Mucosa of stomach (tissue), 1 donor: ENCODE measurements around the gene ARHGAP12.

Experiments used
- H3K27me3 ChIP-seq: one replicate; pipeline ENCODE4 v1.7.0; 2013; ENCODE audit warnings: mild to moderate bottlenecking, low read length; ENCODE audit not compliant: control insufficient read depth, insufficient read depth
- H3K36me3 ChIP-seq: one replicate; pipeline ENCODE4 v1.7.0; 2013; ENCODE audit warnings: low read length; ENCODE audit not compliant: control insufficient read depth, insufficient read depth
- H3K4me1 ChIP-seq: one replicate; pipeline ENCODE4 v1.7.0; 2013; ENCODE audit warnings: mild to moderate bottlenecking, low read length; ENCODE audit not compliant: control insufficient read depth, insufficient read depth
- H3K4me3 ChIP-seq: one replicate; pipeline ENCODE4 v1.7.0; 2013; ENCODE audit warnings: low read length
- H3K9ac ChIP-seq: one replicate; pipeline ENCODE4 v1.7.0; 2013; ENCODE audit warnings: mild to moderate bottlenecking, low read length, moderate library complexity
- H3K9me3 ChIP-seq: one replicate; pipeline ENCODE4 v1.7.0; 2013; ENCODE audit warnings: mild to moderate bottlenecking, low read length, moderate library complexity; ENCODE audit not compliant: control insufficient read depth
- donor health status: Pancreatic carcinoma.

ARHGAP12 gene

GRCh38 chr10:31929261-31930022 lies 811 bp upstream of the ARHGAP12 start:
- Histone ChIP-seq H3K4me1 (peaks cover 17% of the 10 kb centered on the region), H3K9me3 (no peaks in the 10 kb centered on the region), H3K36me3 (no peaks in the 10 kb centered on the region), H3K9ac (peak overlapping the region; percentile 94), H3K27me3 (no peaks in the 10 kb centered on the region), H3K4me3 (peak overlapping the region; percentile 67)

- Histone ChIP-seq H3K9me3 (no peaks in the 10 kb centered on the region), H3K36me3 (no peaks in the 10 kb centered on the region), H3K9ac (peak overlapping the region; percentile 94), H3K4me3 (peak overlapping the region; percentile 71), H3K27me3 (no peaks in the 10 kb centered on the region), H3K4me1 (peaks cover 17% of the 10 kb centered on the region)
Measured at GRCh38 chr10:31927884-31928548, 615 bp downstream of the ARHGAP12 start.

- peaks cover 17% of the 10 kb centered on the region for H3K4me1 ChIP-seq
- peak overlapping the region; percentile 71 for H3K4me3 ChIP-seq
- H3K27me3 ChIP-seq, result no peaks in the 10 kb centered on the region
- H3K9me3 ChIP-seq, result no peaks in the 10 kb centered on the region
- H3K9ac ChIP-seq, result peak overlapping the region; percentile 76
- H3K36me3 ChIP-seq, result no peaks in the 10 kb centered on the region
Measured at GRCh38 chr10:31927565-31927883, 1.1 kb downstream of the ARHGAP12 start.

- Histone ChIP-seq H3K4me1 (peaks cover 17% of the 10 kb centered on the region), H3K4me3 (peak overlapping the region; percentile 71), H3K9me3 (no peaks in the 10 kb centered on the region), H3K27me3 (no peaks in the 10 kb centered on the region), H3K9ac (peak overlapping the region; percentile 76), H3K36me3 (no peaks in the 10 kb centered on the region)
Measured at GRCh38 chr10:31926765-31927564, 1.7 kb downstream of the ARHGAP12 start.

- Histone ChIP-seq H3K36me3 (no peaks in the 10 kb centered on the region), H3K9me3 (no peaks in the 10 kb centered on the region), H3K4me3 (no peak overlapping the region), H3K9ac (no peak overlapping the region), H3K27me3 (no peaks in the 10 kb centered on the region), H3K4me1 (peaks cover 22% of the 10 kb centered on the region)
Measured at GRCh38 chr10:31926160-31926559, 2.5 kb downstream of the ARHGAP12 start.

- H3K4me3 ChIP-seq, result no peak overlapping the region
Measured at GRCh38 chr10:31924833-31925232, 3.8 kb downstream of the ARHGAP12 start.

GRCh38 chr10:31923389-31923788 lies 5.2 kb downstream of the ARHGAP12 start:
- H3K36me3 ChIP-seq, result no peaks in the 10 kb centered on the region
- H3K9me3 ChIP-seq, result no peaks in the 10 kb centered on the region
- H3K9ac ChIP-seq, result no peak overlapping the region
- no peaks in the 10 kb centered on the region for H3K27me3 ChIP-seq
- no peak overlapping the region for H3K4me3 ChIP-seq
- peaks cover 22% of the 10 kb centered on the region for H3K4me1 ChIP-seq

More at GRCh38 chr10:31924833-31925232, 3.8 kb downstream of the ARHGAP12 start:
- H3K9ac ChIP-seq, result no peak overlapping the region
- H3K27me3 ChIP-seq, result no peaks in the 10 kb centered on the region
- H3K36me3 ChIP-seq, result no peaks in the 10 kb centered on the region
- H3K9me3 ChIP-seq, result no peaks in the 10 kb centered on the region
- H3K4me1 ChIP-seq, result peaks cover 22% of the 10 kb centered on the region

GRCh38 chr10:31921031-31921430 lies 7.6 kb downstream of the ARHGAP12 start:
- H3K36me3 ChIP-seq, result no peaks in the 10 kb centered on the region
- no peaks in the 10 kb centered on the region for H3K27me3 ChIP-seq
- H3K4me1 ChIP-seq, result peaks cover 12% of the 10 kb centered on the region
- no peak overlapping the region for H3K4me3 ChIP-seq
- no peak overlapping the region for H3K9ac ChIP-seq
- H3K9me3 ChIP-seq, result no peaks in the 10 kb centered on the region

GRCh38 chr10:31920538-31920937 lies 8.1 kb downstream of the ARHGAP12 start:
- Histone ChIP-seq H3K36me3 (no peaks in the 10 kb centered on the region), H3K9me3 (no peaks in the 10 kb centered on the region), H3K4me3 (no peak overlapping the region), H3K9ac (no peak overlapping the region), H3K4me1 (peaks cover 10% of the 10 kb centered on the region), H3K27me3 (no peaks in the 10 kb centered on the region)

- no peak overlapping the region for H3K4me3 ChIP-seq
- no peaks in the 10 kb centered on the region for H3K36me3 ChIP-seq
- no peaks in the 10 kb centered on the region for H3K27me3 ChIP-seq
- H3K4me1 ChIP-seq, result peaks cover 5% of the 10 kb centered on the region
- no peak overlapping the region for H3K9ac ChIP-seq
- no peaks in the 10 kb centered on the region for H3K9me3 ChIP-seq
Measured at GRCh38 chr10:31918671-31919409, 9.8 kb downstream of the ARHGAP12 start.

GRCh38 chr10:31914370-31914769 lies 14.3 kb downstream of the ARHGAP12 start:
- Histone ChIP-seq H3K4me3 (no peak overlapping the region), H3K4me1 (peaks cover 19% of the 10 kb centered on the region), H3K9me3 (no peaks in the 10 kb centered on the region), H3K27me3 (no peaks in the 10 kb centered on the region), H3K9ac (no peak overlapping the region), H3K36me3 (no peaks in the 10 kb centered on the region)
